HepG2 (cell line): Measurements from ENCODE around the gene FAM120B. TPM values are rescaled to one million over a fixed set of nuclear protein-coding genes. Genes with fewer than 3 reads are reported as not detected.

Source experiments
- CERS6 ChIP-seq: sonication (generic); formaldehyde crosslinking; IDR thresholded peaks from 2 replicates; pipeline ENCODE4 v1.5.0; 2020; ENCODE audit warnings: missing genetic modification reagents
- ERF ChIP-seq: IDR thresholded peaks from 2 replicates; pipeline ENCODE4 v1.6.1; 2018; ENCODE audit warnings: missing biosample characterization, missing genetic modification reagents
- GPN1 ChIP-seq: sonication (generic); formaldehyde crosslinking; IDR thresholded peaks from 2 replicates; pipeline ENCODE4 v1.5.1; 2020; ENCODE audit warnings: missing genetic modification reagents, borderline replicate concordance
- HOXA3 ChIP-seq: sonication (generic); formaldehyde crosslinking; IDR thresholded peaks from 2 replicates; pipeline ENCODE4 v1.5.0; 2020; ENCODE audit warnings: missing genetic modification reagents
- IKZF4 ChIP-seq: sonication (generic); formaldehyde crosslinking; IDR thresholded peaks from 2 replicates; pipeline ENCODE4 v1.5.1; 2020; ENCODE audit warnings: borderline replicate concordance, mild to moderate bottlenecking, low read depth, missing genetic modification reagents; ENCODE audit errors: not compliant biosample characterization
- ISX ChIP-seq: sonication (generic); formaldehyde crosslinking; conservative IDR thresholded peaks from 2 replicates; pipeline ENCODE4 v1.5.0; 2020; ENCODE audit warnings: missing genetic modification reagents
- MYNN ChIP-seq: sonication (generic); formaldehyde crosslinking; IDR thresholded peaks from 2 replicates; pipeline ENCODE4 v1.4.0; 2020; ENCODE audit warnings: mild to moderate bottlenecking, low read depth, missing genetic modification reagents
- NFIB ChIP-seq: sonication (generic); formaldehyde crosslinking; IDR thresholded peaks from 2 replicates; pipeline ENCODE4 v1.9.0; 2021; ENCODE audit warnings: missing genetic modification reagents, mild to moderate bottlenecking, borderline replicate concordance
- PAXIP1 ChIP-seq: sonication (generic); formaldehyde crosslinking; conservative IDR thresholded peaks from 2 replicates; pipeline ENCODE4 v1.4.0; 2020; ENCODE audit warnings: mild to moderate bottlenecking, missing genetic modification reagents, moderate library complexity
- POGK ChIP-seq: sonication (generic); formaldehyde crosslinking; conservative IDR thresholded peaks from 2 replicates; pipeline ENCODE4 v1.8.0; 2022; ENCODE audit warnings: mild to moderate bottlenecking, moderate library complexity, missing genetic modification reagents
- POLR2A ChIP-seq, 2 experiments: IDR thresholded peaks; 2 replicates each; pipeline ENCODE4 v1.6.1; 2011; ENCODE audit warnings: low read depth in 2 of 2, low read length in 2 of 2, mild to moderate bottlenecking in 1 of 2, moderate library complexity in 1 of 2; ENCODE audit not compliant: insufficient read depth in 1 of 2
- REL ChIP-seq: sonication (generic); formaldehyde crosslinking; conservative IDR thresholded peaks from 2 replicates; pipeline ENCODE4 v1.8.0; 2022; ENCODE audit warnings: mild to moderate bottlenecking, missing genetic modification reagents, moderate library complexity
- RFX1 ChIP-seq: fragments of 450-650 bp; IDR thresholded peaks from 2 replicates; pipeline ENCODE4 v1.6.1; 2017
- RFXAP ChIP-seq: sonication (generic); formaldehyde crosslinking; IDR thresholded peaks from 2 replicates; pipeline ENCODE4 v1.4.0; 2020; ENCODE audit warnings: missing genetic modification reagents, borderline replicate concordance
- SALL1 ChIP-seq: sonication (generic); formaldehyde crosslinking; IDR thresholded peaks from 2 replicates; pipeline ENCODE4 v1.8.0; 2022; ENCODE audit warnings: mild to moderate bottlenecking, missing genetic modification reagents
- SIX4 ChIP-seq: sonication (generic); formaldehyde crosslinking; IDR thresholded peaks from 2 replicates; pipeline ENCODE4 v1.4.0; 2020; ENCODE audit warnings: missing genetic modification reagents
- SRSF1 ChIP-seq: fragments of 200-400 bp; formaldehyde crosslinking; optimal IDR thresholded peaks from 2 replicates; pipeline ENCODE3; 2017; ENCODE audit warnings: mild to moderate bottlenecking, low read depth, low read length, moderate library complexity
- TAF15 ChIP-seq: fragments of 200-400 bp; formaldehyde crosslinking; IDR thresholded peaks from one replicate; pipeline ENCODE4 v1.6.1; 2018; ENCODE audit warnings: mild to moderate bottlenecking, low read depth, low read length; ENCODE audit not compliant: poor library complexity, severe bottlenecking
- ZMAT3 ChIP-seq: sonication (generic); formaldehyde crosslinking; conservative IDR thresholded peaks from 2 replicates; pipeline ENCODE4 v1.7.0; 2021; ENCODE audit warnings: missing genetic modification reagents
- ZNF253 ChIP-seq: sonication (generic); formaldehyde crosslinking; IDR thresholded peaks from 2 replicates; pipeline ENCODE4 v1.8.0; 2022; ENCODE audit warnings: mild to moderate bottlenecking, missing genetic modification reagents, borderline replicate concordance
- ZNF564 ChIP-seq: sonication (generic); formaldehyde crosslinking; IDR thresholded peaks from 2 replicates; pipeline ENCODE4 v1.8.1; 2023; ENCODE audit warnings: mild to moderate bottlenecking, missing genetic modification reagents
- ZNF660 ChIP-seq: sonication (generic); formaldehyde crosslinking; IDR thresholded peaks from 2 replicates; pipeline ENCODE4 v1.5.1; 2020; ENCODE audit warnings: mild to moderate bottlenecking, low read depth, missing genetic modification reagents, borderline replicate concordance
- ZNF775 ChIP-seq: sonication (generic); formaldehyde crosslinking; IDR thresholded peaks from 2 replicates; pipeline ENCODE4 v1.4.0; 2020; ENCODE audit warnings: missing genetic modification reagents, mild to moderate bottlenecking, moderate library complexity, borderline replicate concordance
- ZNF776 ChIP-seq: sonication (generic); formaldehyde crosslinking; IDR thresholded peaks from 2 replicates; pipeline ENCODE4 v1.4.0; 2020; ENCODE audit warnings: mild to moderate bottlenecking, missing genetic modification reagents
- ZNF788 ChIP-seq: sonication (generic); formaldehyde crosslinking; IDR thresholded peaks from 2 replicates; pipeline ENCODE4 v1.5.0; 2020; ENCODE audit warnings: mild to moderate bottlenecking, missing genetic modification reagents, borderline replicate concordance
- ZNF883 ChIP-seq: sonication (generic); formaldehyde crosslinking; IDR thresholded peaks from 2 replicates; pipeline ENCODE4 v1.5.1; 2020; ENCODE audit warnings: mild to moderate bottlenecking, missing genetic modification reagents; ENCODE audit errors: not compliant biosample characterization
- polyA plus RNA-seq, 8 experiments: library from polyadenylated mRNA; depleted of rRNA in 3 of 8; stranded (reverse) in 7 of 8; unstranded in 1 of 8; fragments of >200 nt; fragmentation: Illumina TruSeq in 4 of 8; extraction: Trizol in 4 of 8; gene quantifications; 2 replicates each; pipeline versions ENCODE4 v1.2.1 to v1.2.3, GENCODE V29; 2011 to 2016; ENCODE audit warnings: low read depth in 4 of 8, missing spikeins in 1 of 8, mixed read lengths in 1 of 8; ENCODE audit not compliant: insufficient read depth in 1 of 8
- total RNA-seq, 5 experiments: library from RNA; depleted of rRNA; stranded (reverse); fragments of >200 nt; fragmentation: Illumina TruSeq; extraction: Trizol; gene quantifications; 2 replicates each; pipeline ENCODE4 v1.2.3, GENCODE V29; 2016; ENCODE audit warnings: low read depth in 1 of 5

Gene FAM120B
- total and polyA plus RNA-seq, 2 of the 13 experiments (the other 11 are each of a cell fraction or from before 2014, with no cell fraction given), result 9.2 to 10.7 TPM

- no peak for TF ChIP-seq PAXIP1 (CRISPR knock-in tag)
- TF ChIP-seq RFXAP (CRISPR knock-in tag), result no peak
- TF ChIP-seq GPN1 (CRISPR knock-in tag), result no peak
- TF ChIP-seq REL (CRISPR knock-in tag), result no peak
- no peak for TF ChIP-seq HOXA3 (CRISPR knock-in tag)
- no peak for TF ChIP-seq ZMAT3 (CRISPR knock-in tag)
- TF ChIP-seq POGK (CRISPR knock-in tag), result no peak
- TF ChIP-seq TAF15, result no peak
- TF ChIP-seq RFX1, result no peak
- no peak for TF ChIP-seq ZNF775
- no peak for TF ChIP-seq ISX (CRISPR knock-in tag)
- no peak for TF ChIP-seq IKZF4 (CRISPR knock-in tag)
- no peak for TF ChIP-seq ZNF660 (CRISPR knock-in tag)
- TF ChIP-seq NFIB (CRISPR knock-in tag), result no peak
- peak; percentile 96 for TF ChIP-seq SIX4 (CRISPR knock-in tag)
- TF ChIP-seq ZNF776 (CRISPR knock-in tag), result no peak
- peak; percentile 24 for TF ChIP-seq SALL1 (CRISPR knock-in tag)
- TF ChIP-seq CERS6 (CRISPR knock-in tag), result no peak
- TF ChIP-seq POLR2A (IDR thresholded peaks at IDR 0.05; ENCODE audit: insufficient read depth in 1 of 2, low read depth in 2 of 2, low read length in 2 of 2), result no peak
- TF ChIP-seq ZNF788 (CRISPR knock-in tag), result no peak
- no peak for TF ChIP-seq ERF (CRISPR knock-in tag)
- TF ChIP-seq ZNF883, result peak; percentile 31
- TF ChIP-seq MYNN (CRISPR knock-in tag), result no peak
- TF ChIP-seq ZNF564 (CRISPR knock-in tag), result no peak
- TF ChIP-seq SRSF1, result no peak
- TF ChIP-seq ZNF253 (CRISPR knock-in tag), result no peak
Measured at GRCh38 chr6:170434117-170434820, 127.7 kb downstream of the FAM120B start (continued).
